Pancreas (tissue), 10 donors: ENCODE data around the gene REM2. TPM values are rescaled to one million over a fixed set of nuclear protein-coding genes. Genes with fewer than 3 reads are reported as not detected.

ENCODE experiments used
- ATAC-seq, 4 donors: fragments of 200-7000 bp; cut with Tn5 transposase; one replicate each; pipeline versions ENCODE4 v1.8.0 to v1.9.1; 2020; ENCODE audit warnings: mild to moderate bottlenecking in 4 of 4, moderate library complexity in 4 of 4
- DNase-seq, 6 donors: peaks; one replicate each; pipeline ENCODE4 v3.0.0-alpha.2; 2020
- FAIRE-seq: peaks from 2 replicates; lab custom pipeline; 2012; peaks lifted over from hg19 to GRCh38; lab: Jason Lieb, UNC
- H3K27ac ChIP-seq, 4 donors: fragments of 200-600 bp; sonication (generic); 1 replicate in 3 of 4; 2 replicates in 1 of 4; pipeline versions ENCODE4 v1.5.0 to v1.8.0; 2020
- H3K27me3 ChIP-seq, 4 donors: fragments of 200-600 bp; one replicate each; pipeline ENCODE4 v1.8.0; 2021
- H3K36me3 ChIP-seq, 3 donors: fragments of 200-600 bp; sonication (generic) in 1 of 3; one replicate each; pipeline versions ENCODE4 v1.5.0 to v1.8.0; 2020 to 2021
- H3K4me1 ChIP-seq, 3 donors: fragments of 200-600 bp; one replicate each; pipeline ENCODE4 v1.8.0; 2021
- H3K4me3 ChIP-seq, 4 donors: fragments of 200-600 bp; sonication (generic) in 2 of 4; one replicate each; pipeline versions ENCODE4 v1.5.0 to v1.8.0; 2020 to 2021
- H3K9me3 ChIP-seq, 4 donors: fragments of 200-600 bp; one replicate each; pipeline ENCODE4 v1.8.0; 2021
- WGBS, 2 donors: extraction: QIAGEN DNeasy Blood & Tissue Kit; methylation state at CpG; one replicate each; pipeline ENCODE4 v1.1.7; 2013; 5-methylcytosine and 5-hydroxymethylcytosine counted together
- intact Hi-C, 3 donors: fragments of 100-400 bp; cut with DNase I; formaldehyde crosslinking; loops; one replicate each; pipeline versions ENCODE4 v1.11.1 to v1.14.2; 2022
- polyA plus RNA-seq, 2 donors: library from polyadenylated mRNA; stranded (reverse); fragments of 200-250 nt; gene quantifications; one replicate each; pipeline ENCODE4 v1.2.3, GENCODE V29; 2013
- total RNA-seq, 6 donors: library from RNA; stranded (reverse); fragmentation: NEBNext Ultra II Directional in 4 of 6; extraction: Animal tissue kit (Norgen Biotek cat#: 25700) in 4 of 6; gene quantifications; one replicate each; pipeline versions ENCODE4 v1.2.1 to v1.2.4, GENCODE V29; 2021 to 2023
- TF ChIP-seq, protein P1 (sequence below), 4 donors: fragments of 200-600 bp; sonication (generic) in 3 of 4; IDR thresholded peaks; one replicate each; pipeline versions ENCODE4 v1.5.0 to v1.8.0; 2021; ENCODE audit warnings: antibody characterized with exemption in 4 of 4
- donor health status: healthy with polysubstance abuse.
- donor health status: DM: no; HTN: no; CAD: no; lungs with moderate emphysema.
- donor health status: DM: no; HTN: no; CAD: no.
- donor health status: control.
- donor health status: control.
- donor health status: Bipolar disorder and iron deficiency.
- donor health status: DM: yes; HTN: yes; CAD: no.
- donor health status: DM: no; HTN: no; CAD: no.
- donor health status: DM: no; HTN: no; CAD: no.
- donor health status: DM: yes; HTN: yes; CAD: no.

Gene REM2
- total and polyA plus RNA-seq, 8 donors: 0.16 to 2.5 (median 0.38) TPM; not detected in 1

DNA sequence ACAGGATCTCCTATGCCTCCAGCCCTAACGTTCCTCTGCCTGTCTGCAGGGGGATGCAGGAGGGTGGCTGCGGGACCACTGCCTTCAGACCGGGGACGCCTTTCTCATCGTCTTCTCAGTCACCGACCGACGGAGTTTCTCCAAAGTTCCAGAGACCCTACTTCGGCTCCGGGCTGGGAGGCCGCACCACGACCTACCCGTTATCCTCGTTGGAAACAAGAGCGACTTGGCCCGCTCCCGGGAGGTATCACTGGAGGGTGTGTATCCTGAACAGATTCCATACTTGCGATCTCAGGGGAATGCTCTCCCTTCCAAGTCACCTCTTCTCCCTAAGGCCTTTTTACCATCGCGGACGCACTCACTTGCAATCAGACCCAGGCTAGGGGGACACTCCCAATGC lies 3.0 kb downstream of the REM2 start:
- H3K27ac ChIP-seq: no peak overlapping the region

DNA sequence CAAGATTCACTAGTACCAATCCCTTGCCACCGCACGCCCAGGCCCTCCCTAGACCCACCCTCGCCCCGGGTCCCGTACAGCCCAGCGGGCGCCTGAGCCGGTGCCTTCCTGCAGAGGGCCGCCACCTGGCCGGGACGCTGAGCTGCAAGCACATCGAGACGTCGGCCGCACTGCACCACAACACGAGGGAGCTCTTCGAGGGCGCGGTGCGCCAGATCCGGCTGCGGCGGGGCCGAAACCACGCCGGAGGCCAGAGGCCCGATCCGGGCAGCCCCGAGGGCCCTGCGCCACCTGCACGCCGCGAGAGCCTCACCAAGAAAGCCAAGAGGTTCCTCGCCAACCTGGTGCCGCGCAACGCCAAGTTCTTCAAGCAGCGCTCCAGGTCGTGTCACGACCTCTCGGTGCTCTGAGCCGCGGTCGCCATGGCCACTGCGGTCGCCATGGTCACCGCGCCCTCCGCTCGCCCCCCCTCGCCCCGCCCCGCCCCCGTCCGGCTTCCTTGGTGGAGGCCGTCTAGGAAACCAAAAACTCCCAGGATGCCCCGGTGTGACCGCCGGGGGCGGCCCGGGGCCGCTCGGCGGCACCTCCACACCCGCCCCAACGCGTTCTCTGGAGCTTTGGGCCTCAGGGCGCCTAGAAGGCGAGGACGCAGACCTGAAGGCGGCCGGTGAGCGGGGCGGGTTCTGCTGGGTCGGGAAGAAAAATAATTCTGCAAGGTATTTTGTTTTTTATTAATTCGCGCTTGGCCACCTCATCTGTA lies 3.7 kb downstream of the REM2 start:
- Histone ChIP-seq H3K9me3 (no peaks in the 10 kb centered on the region), H3K27ac (peak overlapping the region; percentile 40 to 77 (median 65)), H3K4me3 (peak overlapping the region; percentile 39 to 74 (median 59)), H3K36me3 (no peaks in the 10 kb centered on the region), H3K27me3 (no peaks in the 10 kb centered on the region), H3K4me1 (peaks cover 0 to 11% (median 5%) of the 10 kb centered on the region in 3 donors)
- DNase-seq: peak; percentile 78 to 89 (median 86)
- FAIRE-seq: no peak
- TF ChIP-seq, protein P1, sequence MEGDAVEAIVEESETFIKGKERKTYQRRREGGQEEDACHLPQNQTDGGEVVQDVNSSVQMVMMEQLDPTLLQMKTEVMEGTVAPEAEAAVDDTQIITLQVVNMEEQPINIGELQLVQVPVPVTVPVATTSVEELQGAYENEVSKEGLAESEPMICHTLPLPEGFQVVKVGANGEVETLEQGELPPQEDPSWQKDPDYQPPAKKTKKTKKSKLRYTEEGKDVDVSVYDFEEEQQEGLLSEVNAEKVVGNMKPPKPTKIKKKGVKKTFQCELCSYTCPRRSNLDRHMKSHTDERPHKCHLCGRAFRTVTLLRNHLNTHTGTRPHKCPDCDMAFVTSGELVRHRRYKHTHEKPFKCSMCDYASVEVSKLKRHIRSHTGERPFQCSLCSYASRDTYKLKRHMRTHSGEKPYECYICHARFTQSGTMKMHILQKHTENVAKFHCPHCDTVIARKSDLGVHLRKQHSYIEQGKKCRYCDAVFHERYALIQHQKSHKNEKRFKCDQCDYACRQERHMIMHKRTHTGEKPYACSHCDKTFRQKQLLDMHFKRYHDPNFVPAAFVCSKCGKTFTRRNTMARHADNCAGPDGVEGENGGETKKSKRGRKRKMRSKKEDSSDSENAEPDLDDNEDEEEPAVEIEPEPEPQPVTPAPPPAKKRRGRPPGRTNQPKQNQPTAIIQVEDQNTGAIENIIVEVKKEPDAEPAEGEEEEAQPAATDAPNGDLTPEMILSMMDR (IDR thresholded peaks at IDR 0.05): no peak
- intact Hi-C loops: no loop called here
- 3% methylated on average over 66 to 77 of the region's 77 CpGs for WGBS, 2 donors
- peak; percentile 82 to 90 (median 87) for ATAC-seq

More for the DNA sequence above, 3.0 kb downstream of the REM2 start:
- intact Hi-C loops: no loop called here
- WGBS, 2 donors: 93 to 94% methylated on average over 21 of the region's 21 CpGs
- Histone ChIP-seq H3K36me3 (no peaks in the 10 kb centered on the region), H3K27me3 (no peaks in the 10 kb centered on the region), H3K9me3 (no peaks in the 10 kb centered on the region), H3K4me1 (peaks cover 0 to 11% (median 5%) of the 10 kb centered on the region in 3 donors), H3K4me3 (peak overlapping the region in 2 of 4 donors; percentile 55 to 63)
- FAIRE-seq (no peak), ATAC-seq (no peak), DNase-seq (peak in 3 of 6 donors; percentile 29 to 71 (median 43))
- TF ChIP-seq, protein P1 (IDR thresholded peaks at IDR 0.05): no peak

DNA sequence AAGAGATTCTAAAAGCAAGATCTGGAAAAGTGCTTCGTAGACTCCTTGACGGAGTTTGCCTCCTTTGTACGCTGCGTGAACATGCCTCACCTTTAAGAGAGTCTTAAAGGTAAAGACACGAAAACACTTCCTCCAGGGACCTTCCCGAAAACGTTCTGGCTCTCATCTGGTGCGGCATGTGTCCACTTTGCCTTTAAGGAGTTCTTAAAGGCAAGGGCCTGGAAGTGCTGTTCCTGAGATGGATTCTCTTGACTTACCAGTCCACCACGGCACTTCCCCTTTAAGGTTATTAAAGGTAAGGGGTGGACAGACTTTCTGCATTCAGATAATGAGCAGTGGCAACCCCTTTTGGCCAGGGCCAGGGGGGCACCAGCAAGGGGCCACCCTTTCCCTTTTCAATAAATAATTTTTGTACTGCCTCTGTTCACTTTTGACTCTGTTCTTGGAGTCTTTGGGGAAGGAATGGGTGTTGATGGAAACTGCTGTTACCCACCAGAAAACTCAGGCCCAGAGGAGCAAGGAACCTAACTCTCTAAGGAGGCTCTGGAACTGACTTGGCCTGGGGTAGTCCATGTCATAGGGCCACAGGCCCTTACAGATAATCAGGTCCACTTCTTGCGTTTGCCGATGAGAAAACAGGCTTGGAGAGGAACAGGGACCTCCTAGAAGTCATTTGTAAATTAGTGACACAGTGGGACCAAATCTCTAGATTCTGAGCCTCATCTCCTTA lies 4.4 kb downstream of the REM2 start:
- ATAC-seq (peak; percentile 81 to 87 (median 84)), FAIRE-seq (no peak), DNase-seq (peak in 4 of 6 donors; percentile 61 to 83 (median 70))
- TF ChIP-seq, protein P1 (IDR thresholded peaks at IDR 0.05): no peak
- peak overlapping the region; percentile 40 to 77 (median 65) for H3K27ac ChIP-seq
- H3K36me3 ChIP-seq: no peaks in the 10 kb centered on the region
- H3K27me3 ChIP-seq: no peaks in the 10 kb centered on the region
- H3K4me3 ChIP-seq: peak overlapping the region; percentile 39 to 74 (median 59)
- intact Hi-C loops: no loop called here
- WGBS, 2 donors: 18 to 19% methylated on average over 11 of the region's 11 CpGs
- no peaks in the 10 kb centered on the region for H3K9me3 ChIP-seq
- peaks cover 0 to 11% (median 5%) of the 10 kb centered on the region in 3 donors for H3K4me1 ChIP-seq

DNA sequence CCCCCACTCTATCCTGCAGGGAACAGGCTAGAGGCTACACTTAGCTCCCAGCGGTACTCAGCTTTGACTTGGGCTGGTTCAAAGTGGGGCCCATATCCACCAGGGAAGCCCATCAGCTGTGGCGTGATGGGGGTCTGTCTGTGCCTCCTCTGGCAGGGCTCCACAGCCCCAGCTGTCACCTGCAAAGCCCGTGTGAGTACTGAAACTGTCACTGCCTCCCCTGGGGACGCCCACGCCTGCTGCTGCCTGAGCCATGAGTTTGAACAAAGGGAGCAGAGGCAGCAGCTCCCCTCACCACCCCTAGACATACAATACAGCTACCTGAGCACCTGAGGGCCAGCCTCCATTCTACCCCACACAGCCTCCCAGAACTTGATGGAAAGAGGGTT lies 5.0 kb downstream of the REM2 start:
- FAIRE-seq (no peak), DNase-seq (peak in 1 of 6 donors; percentile 55), ATAC-seq (no peak)
- intact Hi-C loops: no loop called here
- Histone ChIP-seq H3K9me3 (no peaks in the 10 kb centered on the region), H3K4me3 (peak overlapping the region in 2 of 4 donors; percentile 55 to 63), H3K27me3 (no peaks in the 10 kb centered on the region), H3K27ac (peak overlapping the region in 2 of 4 donors; percentile 68 to 77), H3K36me3 (no peaks in the 10 kb centered on the region), H3K4me1 (peaks cover 0 to 8% (median 5%) of the 10 kb centered on the region in 3 donors)
- TF ChIP-seq, protein P1 (IDR thresholded peaks at IDR 0.05): no peak
- 77% methylated on average over 5 of the region's 5 CpGs for WGBS, 2 donors
